Neural progenitor cell (in vitro differentiated cells): Measurements from ENCODE around the gene DNAJC25. TPM values are rescaled to one million over a fixed set of nuclear protein-coding genes. Genes with fewer than 3 reads are reported as not detected.

Source experiments
- DNase-seq: peaks from one replicate; pipeline ENCODE4 v3.0.0-alpha.2; 2016; ENCODE audit warnings: low spot score
- H2AFZ ChIP-seq: fragments of 200-600 bp; sonication (generic); replicated peaks from 2 replicates; pipeline ENCODE4 v1.6.1; 2016; ENCODE audit warnings: antibody characterized with exemption
- H3F3A ChIP-seq: fragments of 200-600 bp; sonication (generic); 2 replicates; pipeline ENCODE4 v1.6.1; 2016; ENCODE audit warnings: antibody characterized with exemption, low read depth
- H3K27ac ChIP-seq: fragments of 200-600 bp; sonication (generic); 2 replicates; pipeline ENCODE4 v1.5.1; 2016; ENCODE audit warnings: mild to moderate bottlenecking
- H3K27me3 ChIP-seq: fragments of 200-600 bp; sonication (generic); 2 replicates; pipeline ENCODE4 v1.6.1; 2016; ENCODE audit warnings: mild to moderate bottlenecking, moderate library complexity
- H3K36me3 ChIP-seq: fragments of 200-600 bp; sonication (generic); 2 replicates; pipeline ENCODE4 v1.5.1; 2016
- H3K4me1 ChIP-seq: fragments of 200-600 bp; sonication (generic); 2 replicates; pipeline ENCODE4 v1.6.1; 2016; ENCODE audit warnings: mixed run types
- H3K4me2 ChIP-seq: fragments of 200-600 bp; sonication (generic); 2 replicates; pipeline ENCODE4 v1.6.1; 2016
- H3K4me3 ChIP-seq: fragments of 200-600 bp; sonication (generic); 2 replicates; pipeline ENCODE4 v1.5.1; 2016
- H3K79me2 ChIP-seq: fragments of 200-600 bp; sonication (generic); 2 replicates; pipeline ENCODE4 v1.6.1; 2016; ENCODE audit warnings: low read depth
- H3K9ac ChIP-seq: fragments of 200-600 bp; sonication (generic); 2 replicates; pipeline ENCODE4 v1.6.1; 2016
- H3K9me3 ChIP-seq: fragments of 200-600 bp; sonication (generic); 2 replicates; pipeline ENCODE4 v1.5.1; 2016; ENCODE audit warnings: low read depth
- H4K20me1 ChIP-seq: fragments of 200-600 bp; sonication (generic); 2 replicates; pipeline ENCODE4 v1.6.1; 2016; ENCODE audit warnings: low read depth
- H3K27ac Mint-ChIP-seq: 3 replicates; pipeline ENCODE4 v1.8.0; 2021; ENCODE audit warnings: mixed read lengths
- H3K27me3 Mint-ChIP-seq: 2 replicates; pipeline ENCODE4 v1.8.0; 2022; ENCODE audit warnings: low read depth, mild to moderate bottlenecking, inconsistent platforms, moderate library complexity, mixed read lengths; ENCODE audit not compliant: insufficient read depth
- H3K36me3 Mint-ChIP-seq: 3 replicates; pipeline ENCODE4 v1.8.0; 2021; ENCODE audit warnings: mixed read lengths
- H3K4me1 Mint-ChIP-seq: 3 replicates; pipeline ENCODE4 v1.8.0; 2021; ENCODE audit warnings: mixed read lengths
- H3K4me3 Mint-ChIP-seq: 3 replicates; pipeline ENCODE4 v1.8.0; 2021; ENCODE audit warnings: mild to moderate bottlenecking, moderate library complexity, mixed read lengths
- H3K9me3 Mint-ChIP-seq: 3 replicates; pipeline ENCODE4 v1.8.0; 2020; ENCODE audit warnings: mixed read lengths
- EZH2 ChIP-seq: fragments of 200-600 bp; sonication (generic); IDR thresholded peaks from 2 replicates; pipeline ENCODE4 v1.6.1; 2017; ENCODE audit warnings: antibody characterized with exemption, mild to moderate bottlenecking, moderate library complexity
- EZH2phosphoT487 ChIP-seq: fragments of 200-600 bp; sonication (generic); IDR thresholded peaks from 2 replicates; pipeline ENCODE4 v1.6.1; 2017; ENCODE audit warnings: antibody characterized with exemption
- total RNA-seq: library from RNA; depleted of rRNA; stranded (reverse); fragments of >200 nt; gene quantifications from 2 replicates; pipeline ENCODE4 v1.2.3, GENCODE V29; 2015; ENCODE audit warnings: low replicate concordance
- TF ChIP-seq, protein P1 (sequence below): fragments of 200-600 bp; sonication (generic); IDR thresholded peaks from 2 replicates; pipeline ENCODE4 v1.5.1; 2017; ENCODE audit warnings: antibody characterized with exemption, mild to moderate bottlenecking

The DNAJC25 gene
- total RNA-seq, 1 donor from 2014 or later = 10.1 TPM

DNA sequence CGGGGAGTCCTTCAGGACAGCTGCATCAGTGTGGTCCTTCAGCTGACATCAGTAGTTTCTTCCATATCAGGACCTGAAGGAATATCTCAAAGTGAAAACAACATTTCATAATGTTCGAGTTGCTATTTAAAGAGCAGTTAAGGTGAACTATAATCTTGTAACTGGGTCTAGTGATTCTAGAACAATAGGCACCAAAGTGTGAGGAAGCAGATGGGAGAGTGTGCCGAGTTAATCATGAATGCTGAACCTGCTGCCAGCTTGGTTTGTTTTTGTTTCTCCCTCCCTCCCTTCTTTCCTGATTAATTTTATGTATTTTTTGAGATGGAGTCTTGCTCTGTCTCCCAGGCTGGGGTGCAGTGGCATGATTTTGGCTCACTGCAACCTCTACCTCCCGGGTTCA is 28.1 kb upstream of the DNAJC25 start:
- no peak overlapping the region for H2AFZ ChIP-seq
- no peaks in the 10 kb centered on the region for H3K9me3 ChIP-seq
- H3F3A ChIP-seq = peaks cover 5% of the 10 kb centered on the region
- no peak overlapping the region for H3K4me2 ChIP-seq
- no peak for DNase-seq
- Mint-ChIP-seq H3K4me1 (peaks cover 15% of the 10 kb centered on the region), H3K9me3 (peaks cover 2% of the 10 kb centered on the region), H3K27ac (no peak overlapping the region), H3K27me3 (peaks cover 16% of the 10 kb centered on the region), H3K4me3 (no peak overlapping the region), H3K36me3 (no peaks in the 10 kb centered on the region)
- no peaks in the 10 kb centered on the region for H3K36me3 ChIP-seq
- H3K79me2 ChIP-seq = no peaks in the 10 kb centered on the region
- TF ChIP-seq EZH2 = no peak
- no peak for TF ChIP-seq EZH2phosphoT487
- TF ChIP-seq, protein P1, sequence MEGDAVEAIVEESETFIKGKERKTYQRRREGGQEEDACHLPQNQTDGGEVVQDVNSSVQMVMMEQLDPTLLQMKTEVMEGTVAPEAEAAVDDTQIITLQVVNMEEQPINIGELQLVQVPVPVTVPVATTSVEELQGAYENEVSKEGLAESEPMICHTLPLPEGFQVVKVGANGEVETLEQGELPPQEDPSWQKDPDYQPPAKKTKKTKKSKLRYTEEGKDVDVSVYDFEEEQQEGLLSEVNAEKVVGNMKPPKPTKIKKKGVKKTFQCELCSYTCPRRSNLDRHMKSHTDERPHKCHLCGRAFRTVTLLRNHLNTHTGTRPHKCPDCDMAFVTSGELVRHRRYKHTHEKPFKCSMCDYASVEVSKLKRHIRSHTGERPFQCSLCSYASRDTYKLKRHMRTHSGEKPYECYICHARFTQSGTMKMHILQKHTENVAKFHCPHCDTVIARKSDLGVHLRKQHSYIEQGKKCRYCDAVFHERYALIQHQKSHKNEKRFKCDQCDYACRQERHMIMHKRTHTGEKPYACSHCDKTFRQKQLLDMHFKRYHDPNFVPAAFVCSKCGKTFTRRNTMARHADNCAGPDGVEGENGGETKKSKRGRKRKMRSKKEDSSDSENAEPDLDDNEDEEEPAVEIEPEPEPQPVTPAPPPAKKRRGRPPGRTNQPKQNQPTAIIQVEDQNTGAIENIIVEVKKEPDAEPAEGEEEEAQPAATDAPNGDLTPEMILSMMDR = no peak
- H3K27ac ChIP-seq = no peak overlapping the region
- no peak overlapping the region for H3K9ac ChIP-seq
- H3K27me3 ChIP-seq = peaks cover 13% of the 10 kb centered on the region
- H3K4me1 ChIP-seq = peaks cover 12% of the 10 kb centered on the region
- no peaks in the 10 kb centered on the region for H4K20me1 ChIP-seq
- H3K4me3 ChIP-seq = no peak overlapping the region

DNA sequence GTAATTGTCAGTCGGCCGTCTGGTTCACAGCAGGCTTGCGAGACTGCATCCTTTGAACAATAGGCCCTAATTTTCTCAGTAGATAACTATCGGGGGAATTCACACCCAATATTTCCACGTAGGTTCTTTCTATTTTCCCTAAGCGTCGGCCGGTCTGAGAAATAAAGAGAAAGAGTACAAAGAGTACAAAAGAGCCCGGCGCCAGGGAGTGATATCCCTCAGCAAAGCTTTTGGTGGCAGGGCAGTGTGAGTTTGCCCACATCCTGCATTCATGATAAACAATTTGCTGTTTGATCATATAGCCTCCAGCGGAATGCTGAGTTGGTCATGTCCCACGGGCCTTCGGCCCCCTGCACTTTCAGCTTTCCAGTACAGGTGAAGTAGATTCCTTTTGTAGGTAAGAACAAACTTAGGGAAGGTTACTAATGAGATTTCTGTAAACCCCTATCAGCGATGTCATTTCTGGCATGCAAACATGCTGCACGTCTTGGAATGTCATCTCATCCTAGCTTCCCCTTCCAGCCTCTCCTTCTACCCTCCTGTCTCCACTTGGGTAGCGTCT is 27.0 kb upstream of the DNAJC25 start:
- Mint-ChIP-seq H3K27me3 (peaks cover 17% of the 10 kb centered on the region), H3K4me3 (no peak overlapping the region), H3K9me3 (peaks cover 2% of the 10 kb centered on the region), H3K27ac (no peak overlapping the region), H3K36me3 (no peaks in the 10 kb centered on the region), H3K4me1 (peaks cover 11% of the 10 kb centered on the region)
- H3K9ac ChIP-seq = no peak overlapping the region
- no peaks in the 10 kb centered on the region for H3K79me2 ChIP-seq
- no peaks in the 10 kb centered on the region for H4K20me1 ChIP-seq
- peaks cover 12% of the 10 kb centered on the region for H3K4me1 ChIP-seq
- no peak for TF ChIP-seq EZH2
- TF ChIP-seq, protein P1 = no peak
- no peak for TF ChIP-seq EZH2phosphoT487
- no peak overlapping the region for H2AFZ ChIP-seq
- H3K4me2 ChIP-seq = peak overlapping the region; percentile 24
- H3K27ac ChIP-seq = no peak overlapping the region
- no peak overlapping the region for H3K4me3 ChIP-seq
- H3F3A ChIP-seq = peaks cover 3% of the 10 kb centered on the region
- H3K36me3 ChIP-seq = no peaks in the 10 kb centered on the region
- peak; percentile 15 for DNase-seq
- H3K27me3 ChIP-seq = peaks cover 6% of the 10 kb centered on the region
- no peaks in the 10 kb centered on the region for H3K9me3 ChIP-seq

DNA sequence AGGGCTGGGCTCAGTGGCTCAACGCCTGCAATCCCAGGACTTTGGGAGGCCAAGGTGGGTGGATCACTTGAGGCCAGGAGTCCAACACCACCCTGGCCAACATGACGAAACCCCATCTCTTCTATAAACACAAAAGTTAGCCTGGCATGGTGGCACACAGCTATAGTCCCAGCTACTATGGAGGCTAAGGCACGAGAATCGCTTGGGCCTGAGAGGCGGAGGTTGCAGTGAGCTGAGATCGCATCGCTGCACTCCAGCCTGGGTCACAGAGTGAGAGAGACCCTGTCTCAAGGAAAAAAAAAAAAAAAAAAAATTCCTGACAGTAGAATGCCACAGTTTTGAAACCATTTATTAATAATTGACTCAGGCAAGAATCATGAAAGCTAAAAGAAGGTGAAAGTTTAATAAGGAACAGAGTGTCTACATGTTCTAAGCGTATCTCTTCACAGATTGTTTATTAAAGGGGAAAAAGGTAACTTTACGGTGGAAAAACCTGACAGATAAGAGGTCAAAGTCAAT is 26.0 kb upstream of the DNAJC25 start:
- DNase-seq = no peak
- Mint-ChIP-seq H3K4me3 (no peak overlapping the region), H3K36me3 (no peaks in the 10 kb centered on the region), H3K9me3 (no peaks in the 10 kb centered on the region), H3K27me3 (peaks cover 10% of the 10 kb centered on the region), H3K4me1 (peaks cover 9% of the 10 kb centered on the region), H3K27ac (no peak overlapping the region)
- H3K9me3 ChIP-seq = no peaks in the 10 kb centered on the region
- H3K36me3 ChIP-seq = no peaks in the 10 kb centered on the region
- H3K4me3 ChIP-seq = no peak overlapping the region
- TF ChIP-seq EZH2 = no peak
- TF ChIP-seq, protein P1 = no peak
- no peak for TF ChIP-seq EZH2phosphoT487
- no peak overlapping the region for H3K4me2 ChIP-seq
- no peaks in the 10 kb centered on the region for H3F3A ChIP-seq
- H3K9ac ChIP-seq = no peak overlapping the region
- H3K79me2 ChIP-seq = no peaks in the 10 kb centered on the region
- peaks cover 4% of the 10 kb centered on the region for H3K27me3 ChIP-seq
- H4K20me1 ChIP-seq = no peaks in the 10 kb centered on the region
- H3K27ac ChIP-seq = no peak overlapping the region
- peaks cover 12% of the 10 kb centered on the region for H3K4me1 ChIP-seq
- H2AFZ ChIP-seq = no peak overlapping the region
